GM19372 (cell line): Measurements from ENCODE around the gene HOATZ.

ENCODE experiments used
- ATAC-seq: cut with Tn5 transposase; IDR thresholded peaks from one replicate; pipeline ENCODE4 v1.9.1; 2021; ENCODE audit warnings: mild to moderate bottlenecking, low read depth, moderate library complexity; ENCODE audit not compliant: unreplicated experiment

The HOATZ gene

DNA sequence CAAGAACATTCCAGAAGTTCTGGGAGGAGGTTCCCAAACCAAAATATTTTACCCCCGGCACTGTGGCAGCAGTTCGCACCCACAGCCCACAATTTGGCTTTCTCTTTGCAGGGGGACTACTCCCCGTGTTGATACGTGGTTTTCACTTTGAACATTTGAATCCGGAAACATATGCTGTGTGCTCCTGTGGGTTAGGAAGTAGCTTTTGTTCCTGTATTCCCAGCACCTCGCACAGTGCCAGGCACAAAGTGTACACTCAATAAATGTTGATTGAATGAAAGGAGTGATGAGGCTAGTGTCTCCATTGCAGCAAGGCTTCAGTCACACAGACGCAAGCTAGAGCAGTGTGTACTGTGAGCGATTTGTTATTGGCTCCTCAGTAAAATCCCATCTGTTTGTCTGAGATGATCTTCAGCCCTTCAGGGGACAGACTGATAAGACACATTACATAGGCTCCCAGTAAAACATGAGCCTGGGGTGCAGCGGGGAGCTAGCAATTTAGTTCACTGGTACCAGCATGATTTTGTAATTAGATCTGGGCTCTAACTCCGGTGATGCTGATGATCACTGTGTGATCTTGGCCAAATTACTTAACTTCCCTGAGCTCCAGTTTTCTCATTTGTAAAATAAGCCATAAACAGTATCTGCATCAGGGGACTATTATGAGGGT is 28.2 kb downstream of the HOATZ start:
- ATAC-seq = no peak

DNA sequence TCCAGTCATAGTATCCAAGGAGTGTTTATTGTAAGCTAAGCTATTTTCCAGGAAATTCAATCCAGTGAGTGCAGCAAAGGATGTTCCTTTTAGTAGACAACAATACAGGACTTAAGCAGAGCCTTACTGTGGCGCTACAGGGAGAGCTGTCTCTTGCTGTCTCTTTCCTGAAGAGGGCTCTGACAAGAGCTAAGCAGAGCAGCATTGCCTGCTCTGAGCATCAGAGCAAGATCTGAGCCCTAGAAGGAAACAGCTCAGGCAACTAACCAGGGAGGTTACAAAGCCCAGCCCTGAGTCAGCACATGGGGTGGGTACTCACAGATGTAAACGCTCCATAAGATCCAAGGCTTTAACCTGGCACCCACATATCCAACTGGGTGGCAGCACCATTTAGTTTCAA is 33.9 kb downstream of the HOATZ start:
- no peak for ATAC-seq

DNA sequence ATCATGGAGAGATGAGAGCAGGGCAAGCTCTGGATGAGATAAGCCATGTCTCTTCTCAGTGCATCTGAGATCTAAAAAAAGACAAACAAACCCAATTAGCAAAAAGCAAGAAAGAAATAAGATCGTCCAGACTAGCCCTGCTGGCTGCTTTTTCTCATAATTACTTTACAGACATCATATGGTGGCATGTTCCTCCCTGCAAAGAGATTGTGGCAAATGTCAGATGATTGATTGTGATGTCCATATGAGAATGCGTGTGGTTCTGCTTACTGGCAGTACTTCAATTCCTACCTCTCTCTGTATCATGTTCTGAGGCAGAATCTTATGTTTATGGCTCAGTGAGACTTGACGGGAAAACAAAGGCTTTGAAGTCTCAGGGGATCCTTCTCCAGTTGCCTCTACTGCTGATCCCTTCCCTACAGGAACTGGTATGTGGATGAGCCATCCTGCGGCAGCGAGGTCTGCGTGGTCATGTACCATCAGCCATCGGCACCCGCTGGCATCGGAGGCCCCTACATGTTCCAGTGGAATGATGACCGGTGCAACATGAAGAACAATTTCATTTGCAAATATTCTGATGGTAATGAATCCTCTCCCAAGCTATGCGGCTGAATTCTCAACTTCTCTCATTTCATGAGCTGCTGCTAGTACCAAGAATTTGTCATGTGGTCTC is 34.8 kb downstream of the HOATZ start:
- no peak for ATAC-seq

DNA sequence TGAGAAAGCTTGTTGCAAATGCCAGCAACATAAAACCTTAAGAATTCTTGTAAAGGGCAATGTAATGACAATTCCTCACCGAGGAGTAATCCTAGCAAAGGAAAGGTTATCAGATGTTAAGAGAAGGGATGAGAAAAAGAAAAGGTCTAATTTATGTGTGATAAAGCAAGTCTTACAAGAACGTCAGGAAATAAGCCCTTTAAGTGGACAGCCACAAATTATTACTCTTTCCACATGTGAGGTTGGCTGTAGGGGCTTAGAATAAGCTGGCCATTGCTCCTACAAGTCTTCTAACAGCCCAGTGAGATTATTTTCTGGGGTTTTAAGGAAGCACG is 35.3 kb downstream of the HOATZ start:
- ATAC-seq = no peak

DNA sequence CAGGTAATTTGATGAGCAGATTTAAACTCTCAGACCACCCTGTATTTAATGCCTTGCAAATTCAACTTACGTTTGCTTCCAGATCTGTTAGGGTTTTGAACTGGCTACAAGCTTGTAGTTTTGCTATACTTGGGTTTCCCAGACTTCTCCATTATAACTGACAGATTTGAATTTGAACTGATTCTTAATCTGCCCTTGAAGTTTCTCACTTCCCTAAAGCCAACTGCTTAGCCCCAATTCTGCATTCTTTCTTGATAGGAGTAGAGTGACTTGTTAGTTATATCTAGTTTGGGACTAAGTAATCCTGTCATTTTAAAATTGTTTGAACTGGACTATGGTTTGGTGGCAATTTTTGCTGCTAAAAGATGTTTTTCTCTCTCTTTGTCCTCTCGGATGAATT is 35.7 kb downstream of the HOATZ start:
- no peak for ATAC-seq

DNA sequence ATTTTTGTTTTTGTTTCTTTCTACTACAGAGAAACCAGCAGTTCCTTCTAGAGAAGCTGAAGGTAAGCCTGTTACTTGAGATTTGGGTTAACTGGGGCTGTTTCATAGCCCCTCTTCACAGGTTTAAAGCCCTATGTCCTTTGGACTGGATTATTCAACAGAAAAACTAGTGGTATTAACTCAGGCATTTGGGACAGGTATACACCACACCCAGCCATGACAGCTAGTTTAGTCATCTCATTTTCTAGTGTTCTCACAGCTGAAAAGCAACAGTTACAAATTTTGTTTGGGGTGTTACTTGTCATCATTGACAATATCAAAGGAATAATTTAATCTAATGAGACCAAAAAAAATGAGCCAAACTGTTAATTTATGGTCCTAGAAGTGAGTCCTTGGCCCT is 40.0 kb downstream of the HOATZ start:
- no peak for ATAC-seq

DNA sequence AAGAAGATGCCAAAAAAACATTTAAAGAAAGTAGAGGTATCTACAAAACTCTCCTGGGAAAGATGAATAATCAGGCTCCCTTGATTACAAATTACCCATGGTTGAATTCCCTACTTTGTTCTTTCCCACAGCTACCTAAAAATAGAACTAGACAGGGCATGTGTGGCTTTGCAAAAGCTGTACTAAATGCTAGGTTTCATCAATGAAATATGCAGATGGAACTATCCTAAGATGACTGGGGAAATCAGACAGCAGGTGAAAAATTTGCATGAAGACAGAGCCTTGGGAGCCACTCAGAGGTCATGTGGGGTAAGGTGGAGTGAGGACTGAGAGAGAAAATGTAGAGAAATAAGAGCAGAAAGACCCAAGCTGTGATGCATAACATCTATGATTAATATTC is 40.7 kb downstream of the HOATZ start:
- ATAC-seq = no peak

DNA sequence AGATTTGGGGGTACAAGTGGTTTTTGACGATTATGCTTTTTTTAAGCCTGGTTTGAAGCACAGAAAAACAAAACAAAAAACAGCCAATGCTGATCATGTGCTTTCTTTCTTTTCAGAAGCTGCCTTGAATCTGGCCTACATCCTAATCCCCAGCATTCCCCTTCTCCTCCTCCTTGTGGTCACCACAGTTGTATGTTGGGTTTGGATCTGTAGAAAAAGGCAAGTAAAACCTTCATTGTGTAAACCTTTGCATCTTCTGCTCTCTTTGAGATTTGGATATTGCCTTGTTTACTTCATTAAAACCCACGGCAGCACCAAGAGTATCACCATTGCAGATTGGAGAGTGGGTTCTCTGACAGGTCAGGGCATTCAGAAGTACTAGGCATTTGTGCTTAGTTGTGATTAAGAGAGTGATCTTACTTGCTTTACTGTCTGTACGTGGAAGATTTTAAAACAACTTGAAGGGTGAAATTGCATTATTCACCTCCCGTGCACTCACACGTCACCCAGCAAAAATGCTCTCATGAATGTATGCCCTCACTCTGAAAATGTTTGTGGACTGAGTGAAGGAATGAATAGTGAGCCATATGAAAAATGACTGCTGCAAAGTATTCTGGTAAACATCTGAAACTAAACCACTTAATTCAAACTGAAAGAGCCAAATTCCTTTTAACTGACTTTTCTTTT is 43.0 kb downstream of the HOATZ start:
- no peak for ATAC-seq

DNA sequence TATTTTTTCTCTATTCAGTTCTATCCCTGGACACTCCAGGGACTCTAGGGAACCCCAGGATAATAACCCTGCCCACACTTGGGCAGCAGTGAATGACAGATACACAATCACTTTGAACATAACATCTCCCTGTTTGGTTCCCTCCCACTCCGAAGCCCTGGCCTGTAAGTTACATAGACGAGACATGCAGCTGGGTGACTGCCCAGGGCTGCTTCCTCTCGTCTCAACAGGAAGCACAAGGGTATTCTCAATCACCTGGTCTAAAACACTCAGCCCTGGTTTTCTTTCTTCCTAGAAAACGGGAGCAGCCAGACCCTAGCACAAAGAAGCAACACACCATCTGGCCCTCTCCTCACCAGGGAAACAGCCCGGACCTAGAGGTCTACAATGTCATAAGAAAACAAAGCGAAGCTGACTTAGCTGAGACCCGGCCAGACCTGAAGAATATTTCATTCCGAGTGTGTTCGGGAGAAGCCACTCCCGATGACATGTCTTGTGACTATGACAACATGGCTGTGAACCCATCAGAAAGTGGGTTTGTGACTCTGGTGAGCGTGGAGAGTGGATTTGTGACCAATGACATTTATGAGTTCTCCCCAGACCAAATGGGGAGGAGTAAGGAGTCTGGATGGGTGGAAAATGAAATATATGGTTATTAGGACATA is 45.4 kb downstream of the HOATZ start:
- no peak for ATAC-seq

DNA sequence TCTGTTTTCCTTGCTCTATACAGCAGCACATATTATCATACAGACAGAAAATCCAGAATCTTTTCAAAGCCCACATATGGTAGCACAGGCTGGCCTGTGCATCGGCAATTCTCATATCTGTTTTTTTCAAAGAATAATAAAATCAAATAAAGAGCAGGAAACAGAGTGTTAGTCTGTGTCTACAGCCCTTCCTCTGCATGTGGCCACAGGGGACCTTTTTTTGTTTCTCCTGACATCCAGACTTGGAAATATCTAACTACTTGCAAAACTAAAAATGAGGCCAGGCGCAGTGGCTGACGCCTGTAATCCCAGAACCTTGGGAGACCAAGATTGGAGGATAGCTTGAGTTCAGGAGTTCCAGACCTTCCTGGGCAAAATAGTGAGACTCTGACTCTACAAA is 46.2 kb downstream of the HOATZ start:
- ATAC-seq = no peak

DNA sequence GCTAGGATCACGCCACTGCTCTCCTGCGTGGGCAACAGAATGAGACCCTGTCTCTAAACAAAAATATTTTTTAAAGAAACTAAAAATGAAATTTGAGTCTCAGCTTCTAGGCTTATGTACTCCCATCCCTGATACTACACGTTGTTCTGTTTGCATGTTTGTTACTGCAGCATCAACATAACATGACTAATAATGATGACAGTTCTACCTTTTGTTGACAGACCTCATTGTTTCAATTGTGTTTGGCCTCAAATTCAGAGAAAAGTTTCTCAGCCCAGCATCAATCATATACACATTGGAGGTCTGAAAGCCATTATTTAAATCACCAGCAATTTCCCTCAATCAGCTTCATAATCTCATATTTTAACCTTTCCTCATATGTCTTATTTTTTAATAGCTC is 46.7 kb downstream of the HOATZ start:
- ATAC-seq = no peak

DNA sequence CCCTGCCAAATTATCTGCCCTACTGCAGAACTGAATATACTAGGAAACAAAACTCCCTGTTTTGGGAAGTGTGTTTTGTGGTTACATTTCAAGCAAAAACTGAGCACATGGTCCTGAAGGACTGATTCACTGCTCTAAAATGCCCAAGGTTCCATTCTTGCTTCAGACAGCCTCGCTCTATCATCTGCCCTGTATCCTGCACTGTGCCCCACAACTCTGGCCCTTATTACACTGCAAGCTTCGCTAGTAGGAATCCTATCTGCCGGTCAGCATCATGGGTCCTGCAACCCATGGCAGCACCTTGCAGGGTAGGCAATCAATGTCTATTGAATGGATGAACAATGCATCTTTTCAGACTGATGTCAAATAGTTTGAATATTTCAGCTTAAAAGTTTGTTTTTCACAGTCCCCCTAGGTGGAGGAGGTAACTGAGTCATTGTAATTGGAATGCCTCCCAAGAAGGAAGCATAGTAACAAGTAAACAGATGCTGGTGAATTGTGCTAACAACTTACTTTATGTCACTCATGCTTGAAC is 47.3 kb downstream of the HOATZ start:
- no peak for ATAC-seq

DNA sequence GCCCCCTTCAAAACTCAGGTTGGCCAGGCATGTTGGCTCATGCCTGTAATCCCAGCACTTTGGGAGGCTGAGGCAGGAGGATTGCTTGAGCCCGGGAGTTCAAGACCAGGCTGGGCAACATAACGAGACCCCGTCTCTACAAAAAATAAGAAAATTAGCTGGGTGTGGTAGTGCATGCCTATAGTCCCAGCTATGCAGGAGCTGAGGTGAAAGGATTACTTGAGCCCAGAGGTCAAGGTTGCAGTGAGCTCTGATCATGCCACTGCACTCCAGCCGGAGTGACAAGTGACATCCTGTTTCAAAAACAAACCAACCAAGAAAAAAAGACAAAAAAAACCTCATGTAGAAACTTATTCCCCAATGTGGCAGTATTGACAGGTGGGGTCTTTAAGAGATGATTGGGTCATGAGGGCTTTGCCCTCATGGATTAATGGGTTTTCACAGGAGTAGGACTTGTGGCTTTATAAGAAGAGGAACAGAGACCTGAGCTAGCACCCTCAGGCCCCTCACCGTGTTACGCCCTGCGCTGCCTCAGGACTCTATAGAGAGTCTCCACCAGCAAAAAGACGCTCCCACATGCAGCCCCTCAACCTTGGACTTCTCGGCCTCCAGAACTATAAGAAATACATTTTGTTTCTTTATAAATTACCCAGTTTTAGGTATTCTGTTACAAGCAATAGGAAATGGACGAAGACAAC is 48.3 kb downstream of the HOATZ start:
- no peak for ATAC-seq

DNA sequence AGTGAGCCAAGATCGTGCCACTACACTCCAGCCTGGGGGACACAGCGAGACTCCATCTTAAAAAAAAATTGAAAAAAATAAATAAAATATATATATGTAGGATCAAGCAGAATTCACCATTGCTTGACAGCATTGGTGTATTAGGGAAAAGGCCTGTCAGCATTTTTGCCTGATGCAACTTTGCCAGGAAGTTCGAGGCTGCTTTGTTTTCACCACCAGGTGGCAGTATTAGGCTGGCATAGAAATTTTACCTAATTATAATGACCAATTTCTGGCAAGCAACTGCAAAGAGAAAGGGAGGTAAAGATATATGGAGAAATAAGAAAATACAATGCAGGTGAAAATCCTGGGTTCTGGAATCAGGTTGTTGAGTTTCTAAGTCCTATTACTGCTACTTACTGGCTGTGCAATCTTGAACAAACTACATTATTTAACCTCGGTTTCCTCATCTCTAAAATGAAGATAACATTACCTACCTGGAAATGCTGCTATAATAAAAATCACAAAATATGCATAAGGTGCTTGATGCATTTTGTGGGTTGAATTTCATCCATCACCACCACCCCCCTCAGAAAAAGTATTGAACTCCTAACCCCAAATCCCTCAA is 50.6 kb downstream of the HOATZ start:
- ATAC-seq = no peak

DNA sequence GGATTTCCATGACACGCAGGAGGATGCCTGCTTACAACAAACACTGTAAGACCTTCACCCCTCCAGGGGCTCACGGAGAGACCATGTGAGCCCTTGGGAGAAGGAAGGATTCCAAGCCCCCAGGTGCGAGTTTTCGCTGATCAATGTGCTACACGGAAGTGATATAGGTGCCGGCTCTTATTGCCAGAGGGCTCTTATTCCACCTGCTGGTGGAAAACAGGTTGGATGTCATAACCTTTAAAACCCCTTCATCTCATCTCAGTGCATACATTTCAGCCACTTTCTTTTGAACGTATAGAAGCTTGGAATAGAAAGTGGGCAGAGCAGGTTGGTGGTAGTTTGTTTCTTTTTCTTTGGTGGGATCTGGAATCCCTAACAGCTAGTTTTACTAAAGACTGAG is 51.7 kb downstream of the HOATZ start:
- ATAC-seq = no peak

DNA sequence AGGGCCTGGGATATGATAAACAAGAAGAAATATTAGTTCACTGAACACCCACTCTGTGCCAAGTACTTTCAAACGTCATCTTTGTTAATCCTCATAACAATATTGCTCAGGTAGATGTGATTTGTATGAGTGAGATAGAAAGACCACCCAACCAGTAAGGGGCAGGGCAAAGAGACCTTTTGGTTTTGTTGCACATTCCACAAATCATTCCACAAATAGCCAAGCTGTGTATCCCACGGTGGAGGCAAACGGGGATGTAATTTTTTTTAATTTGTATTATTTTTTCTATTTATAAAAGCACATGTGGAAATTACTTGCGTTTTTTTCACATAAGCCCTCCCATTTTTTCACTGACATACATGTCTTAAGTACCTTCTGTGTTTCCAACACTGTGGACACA is 54.9 kb downstream of the HOATZ start:
- ATAC-seq = no peak

DNA sequence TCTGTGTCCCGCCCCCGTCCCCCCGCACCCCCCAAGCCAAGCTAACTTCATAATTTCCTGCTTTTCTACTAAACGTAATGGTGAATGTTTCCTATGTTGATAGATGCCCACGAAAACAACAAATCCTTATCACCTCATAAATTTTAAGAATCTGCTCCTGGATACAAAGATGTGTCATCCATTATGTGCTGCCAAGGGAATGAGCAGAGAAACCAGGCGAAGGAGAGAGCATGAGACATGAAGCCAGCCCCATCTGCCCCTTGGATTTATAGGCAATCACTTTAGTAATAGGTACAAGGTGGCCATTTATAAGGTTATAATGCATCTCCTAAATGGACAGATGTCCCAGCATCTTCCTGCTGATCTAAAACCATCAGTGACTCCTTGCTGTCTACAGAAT is 56.2 kb downstream of the HOATZ start:
- ATAC-seq = no peak

DNA sequence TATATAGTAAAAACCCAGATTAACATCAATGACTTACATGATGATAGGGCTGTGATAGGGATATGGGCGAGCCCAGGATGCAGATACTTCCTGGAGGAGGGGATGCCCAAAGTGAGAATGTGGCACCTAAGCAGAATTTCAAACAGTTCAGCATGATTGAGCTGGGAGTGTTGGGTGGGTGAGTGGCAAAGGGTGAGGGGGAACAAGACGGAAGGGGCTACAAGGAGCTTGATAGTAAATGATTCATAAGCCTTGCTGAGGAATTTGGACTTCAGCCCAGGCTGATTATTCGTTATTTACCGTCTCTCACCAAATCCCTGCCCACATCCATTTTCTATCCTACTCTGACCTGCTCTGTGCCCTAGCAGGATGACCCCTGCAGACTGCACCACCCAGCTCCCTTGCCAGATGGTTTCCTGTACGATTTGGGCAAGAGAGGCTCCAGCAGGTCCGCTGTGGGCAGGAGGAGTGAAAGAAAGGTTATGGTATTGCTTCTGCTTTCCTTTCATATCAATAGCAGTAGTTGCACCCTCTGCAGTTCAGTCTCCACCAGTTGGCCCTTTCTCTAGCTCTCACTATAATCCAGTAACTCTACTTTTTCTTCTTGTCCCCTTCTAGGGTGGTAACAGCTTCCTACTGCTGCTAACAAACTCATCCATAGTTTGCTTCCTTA is 57.4 kb downstream of the HOATZ start:
- ATAC-seq = no peak

DNA sequence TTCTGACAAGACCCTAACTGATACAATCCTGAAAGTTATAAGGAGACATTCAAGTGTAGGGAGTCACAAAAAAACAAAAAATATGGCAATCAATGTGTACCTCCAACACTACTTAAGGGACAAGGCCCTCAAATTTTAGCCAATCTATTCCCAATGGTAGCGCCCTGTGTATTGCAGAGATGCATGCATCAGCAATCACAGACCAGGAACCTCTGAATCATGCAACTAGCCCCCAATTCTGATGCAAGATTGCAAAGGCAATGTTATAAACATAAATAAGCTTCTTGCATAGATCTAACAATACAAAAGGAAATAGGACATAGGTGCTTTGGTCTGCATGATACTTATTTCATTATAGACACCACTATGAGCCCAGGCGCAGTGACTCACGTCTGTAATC is 58.0 kb downstream of the HOATZ start:
- ATAC-seq = no peak

DNA sequence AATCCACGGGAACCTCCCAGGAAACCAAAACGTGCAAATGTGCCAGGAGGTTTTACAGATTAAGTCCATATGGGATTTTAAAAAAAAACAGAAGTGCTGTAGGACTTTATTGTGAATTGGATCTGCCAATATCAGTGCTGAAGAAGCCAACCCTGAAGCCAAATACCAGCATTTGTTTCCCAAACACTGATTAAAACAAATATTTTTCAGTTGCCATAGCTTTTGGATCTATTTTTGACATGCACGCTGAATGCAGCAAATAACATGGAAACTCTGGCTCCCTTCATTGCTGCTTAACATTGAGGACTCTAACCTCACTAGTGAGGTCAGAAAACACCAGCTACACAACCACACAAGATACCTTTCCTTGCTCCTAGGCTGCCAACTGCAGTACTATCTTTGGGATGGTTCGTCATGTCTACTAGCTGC is 59.3 kb downstream of the HOATZ start:
- no peak for ATAC-seq
